ENCODE data around the gene ACAT2.
A peak's percentile ranks its signal among the peaks of the same experiment; 100 is the strongest.
"Not testable (repeated sequence)": the region's sequence is repeated elsewhere in the genome, so short reads cannot be mapped to it uniquely, and the experiment has no call there.

The ACAT2 gene

GRCh38 chr6:159777240-159777904, 15.5 kb downstream of the ACAT2 start:
- DNase-seq = no peak

GRCh38 chr6:159778131-159778530, 16.3 kb downstream of the ACAT2 start:
- no peak for DNase-seq

GRCh38 chr6:159778542-159779103, 16.8 kb downstream of the ACAT2 start:
- no peak for DNase-seq

- DNase-seq = peak; percentile 10
Measured at GRCh38 chr6:159788276-159788675, 26.4 kb downstream of the ACAT2 start.

GRCh38 chr6:159788753-159789376, 27.0 kb downstream of the ACAT2 start:
- DNase-seq = peak; percentile 35

GRCh38 chr6:159789377-159790148, 27.7 kb downstream of the ACAT2 start, which contains the start of gene TCP1:
Gene TCP1 (minus strand): TSS chr6:159789602. CDS start chr6:159789468, 134 bp downstream.
- DNase-seq = peak; percentile 100

GRCh38 chr6:159790149-159790955, 28.5 kb downstream of the ACAT2 start, which contains the start of gene MRPL18:
Gene MRPL18 (plus strand): TSS chr6:159790467. CDS start chr6:159790588, 121 bp downstream.
- peak; percentile 92 for DNase-seq

- DNase-seq = peak; percentile 22
Measured at GRCh38 chr6:159790956-159791598, 29.2 kb downstream of the ACAT2 start.

GRCh38 chr6:159794976-159795375, 33.1 kb downstream of the ACAT2 start:
- DNase-seq = not testable (repeated sequence)

GRCh38 chr6:159797554-159797953, 35.7 kb downstream of the ACAT2 start:
- no peak for DNase-seq

GRCh38 chr6:159800141-159800865, 38.5 kb downstream of the ACAT2 start, which contains the start of gene PNLDC1:
Gene PNLDC1 (plus strand): TSS chr6:159800276. CDS start chr6:159800308, 32 bp downstream.
- no peak for DNase-seq

GRCh38 chr6:159801935-159802334, 40.1 kb downstream of the ACAT2 start:
- DNase-seq = no peak

- no peak for DNase-seq
Measured at GRCh38 chr6:159804504-159804903, 42.7 kb downstream of the ACAT2 start.

GRCh38 chr6:159805440-159806020, 43.7 kb downstream of the ACAT2 start:
- no peak for DNase-seq

GRCh38 chr6:159806021-159806458, 44.2 kb downstream of the ACAT2 start:
- DNase-seq = no peak

GRCh38 chr6:159807150-159807858, 45.5 kb downstream of the ACAT2 start:
- no peak for DNase-seq

GRCh38 chr6:159808647-159809046, 46.8 kb downstream of the ACAT2 start:
- DNase-seq = no peak

- no peak for DNase-seq
Measured at GRCh38 chr6:159809149-159809548, 47.3 kb downstream of the ACAT2 start.

GRCh38 chr6:159813781-159814180, 51.9 kb downstream of the ACAT2 start:
- DNase-seq = no peak

GRCh38 chr6:159815410-159815809, 53.6 kb downstream of the ACAT2 start:
- DNase-seq = no peak
